K562 (cell line): Measurements from ENCODE around the gene CPLANE2. TPM values are rescaled to one million over a fixed set of nuclear protein-coding genes. Genes with fewer than 3 reads are reported as not detected.

Source experiments
- ATAC-seq: fragments of 200-7000 bp; cut with Tn5 transposase; 3 replicates; pipeline ENCODE4 v1.9.1; 2020; ENCODE audit warnings: moderate library complexity
- BruUV-seq: library from RNA; stranded (reverse); fragments of 400-500 nt; replicated peaks from 2 replicates; lab custom pipeline; 2021; lab: Mats Ljungman, UMichigan
- CTCF ChIA-PET: fragments of 300-600 bp; formaldehyde crosslinking; extraction: SDS; loops from one replicate; lab custom pipeline; 2021; ENCODE audit warnings: low intra/inter-chr PET ratio; lab: Yijun Ruan, JAX
- POLR2A ChIA-PET: fragments of 300-600, 350-650 bp; sonication (Branson Sonifier 250); formaldehyde crosslinking; extraction: SDS; loops from one replicate; lab custom pipeline; 2021; ENCODE audit warnings: antibody characterized with exemption, inconsistent platforms; lab: Yijun Ruan, JAX
- DNase-seq, 4 experiments: peaks; one replicate each; pipeline versions ENCODE4 v3.0.0 to v3.0.0-alpha.2; 2011 to 2018; ENCODE audit warnings: low spot score in 3 of 4, mixed read lengths in 3 of 4; ENCODE audit errors: extremely low read depth in 1 of 4
- FAIRE-seq: peaks from 2 replicates; lab custom pipeline; 2011; peaks lifted over from hg19 to GRCh38; lab: Jason Lieb, UNC
- H2AFZ ChIP-seq: 2 replicates; pipeline ENCODE4 v1.6.0; 2011; ENCODE audit warnings: low read depth, low read length, control low read depth, inconsistent platforms
- H3K27ac ChIP-seq: fragments of 200-600 bp; 3 replicates; pipeline ENCODE4 v1.8.0; 2011; ENCODE audit warnings: low read depth, mild to moderate bottlenecking, control low read depth, inconsistent platforms, low read length, moderate library complexity, mixed read lengths; ENCODE audit errors: extremely low read depth
- H3K27me3 ChIP-seq, 2 experiments: fragments of 300-600 bp in 1 of 2; 2 replicates in 1 of 2; 3 replicates in 1 of 2; pipeline versions ENCODE4 v1.6.0 to v1.8.0; 2011; ENCODE audit warnings: inconsistent platforms in 2 of 2, low read length in 2 of 2, mild to moderate bottlenecking in 1 of 2, mixed read lengths in 1 of 2, moderate library complexity in 1 of 2; ENCODE audit not compliant: control insufficient read depth in 2 of 2, insufficient read depth in 2 of 2
- H3K36me3 ChIP-seq: fragments of 300-600 bp; 3 replicates; pipeline ENCODE4 v1.8.0; 2011; ENCODE audit warnings: mild to moderate bottlenecking, low read length, inconsistent platforms; ENCODE audit not compliant: control insufficient read depth, insufficient read depth
- H3K4me1 ChIP-seq, 2 experiments: fragments of 200-600 bp in 1 of 2; replicated peaks in 1 of 2; 2 replicates in 1 of 2; 3 replicates in 1 of 2; pipeline versions ENCODE4 v1.5.1 to v1.8.0; 2011; ENCODE audit warnings: inconsistent platforms in 2 of 2, low read length in 2 of 2, mild to moderate bottlenecking in 1 of 2, mixed read lengths in 1 of 2, moderate library complexity in 1 of 2; ENCODE audit not compliant: control insufficient read depth in 2 of 2, insufficient read depth in 2 of 2
- H3K4me2 ChIP-seq: 2 replicates; pipeline ENCODE4 v1.6.1; 2011; ENCODE audit warnings: low read length, control low read depth, inconsistent platforms, mixed read lengths; ENCODE audit not compliant: insufficient read depth
- H3K4me3 ChIP-seq: fragments of 200-600 bp; sonication (generic), shearing (Covaris generic); 2 replicates; pipeline ENCODE4 v1.5.1; 2016; ENCODE audit warnings: control low read depth, inconsistent platforms
- H3K79me2 ChIP-seq: fragments of 200-600 bp; 3 replicates; pipeline ENCODE4 v1.8.0; 2011; ENCODE audit warnings: low read length, inconsistent platforms; ENCODE audit not compliant: control insufficient read depth, insufficient read depth
- H3K9ac ChIP-seq, 2 experiments: 2 replicates each; pipeline versions ENCODE4 v1.6.0 to v1.6.1; 2011; ENCODE audit warnings: low read depth in 2 of 2, low read length in 2 of 2, control low read depth in 1 of 2, inconsistent platforms in 1 of 2, mild to moderate bottlenecking in 1 of 2, mixed read lengths in 1 of 2; ENCODE audit not compliant: insufficient read depth in 1 of 2
- H3K9me1 ChIP-seq: one replicate; pipeline ENCODE4 v1.6.0; 2011; ENCODE audit warnings: inconsistent platforms, mild to moderate bottlenecking, low read length, moderate library complexity; ENCODE audit not compliant: control insufficient read depth, insufficient read depth
- H3K9me3 ChIP-seq: replicated peaks from 2 replicates; pipeline ENCODE4 v1.5.1; 2011; ENCODE audit warnings: low read depth, low read length, inconsistent platforms; ENCODE audit not compliant: control insufficient read depth, insufficient read depth
- H4K20me1 ChIP-seq: replicated peaks from 2 replicates; pipeline ENCODE4 v1.6.1; 2011; ENCODE audit warnings: low read length, inconsistent platforms, mixed read lengths; ENCODE audit not compliant: control insufficient read depth, insufficient read depth
- ARID4B ChIP-seq: sonication (generic); formaldehyde crosslinking; IDR thresholded peaks from 2 replicates; pipeline ENCODE4 v1.8.0; 2022; ENCODE audit warnings: mild to moderate bottlenecking, missing genetic modification reagents
- CEBPB ChIP-seq: fragments of 450-650 bp; IDR thresholded peaks from 2 replicates; pipeline ENCODE4 v1.6.1; 2016; ENCODE audit warnings: missing genetic modification characterization, missing compliant biosample characterization
- CTCF ChIP-seq, 3 experiments: IDR thresholded peaks in 2 of 3; conservative IDR thresholded peaks in 1 of 3; 2 replicates each; pipeline ENCODE4 v1.5.1; 2011 to 2012; ENCODE audit warnings: low read length in 3 of 3, mild to moderate bottlenecking in 3 of 3, control low read depth in 2 of 3, improper control_type of control experiment in 1 of 3, inconsistent platforms in 1 of 3, low read depth in 1 of 3, mixed read lengths in 1 of 3, moderate library complexity in 1 of 3; ENCODE audit not compliant: insufficient read depth in 2 of 3
- E2F4 ChIP-seq: sonication (generic); formaldehyde crosslinking; IDR thresholded peaks from 2 replicates; pipeline ENCODE4 v1.8.0; 2022; ENCODE audit warnings: mild to moderate bottlenecking, low read depth, missing genetic modification reagents
- MEIS2 ChIP-seq: fragments of 450-650 bp; IDR thresholded peaks from 2 replicates; pipeline ENCODE4 v1.6.1; 2014; ENCODE audit warnings: mild to moderate bottlenecking; ENCODE audit not compliant: partially characterized antibody
- MXI1 ChIP-seq: IDR thresholded peaks from 2 replicates; pipeline ENCODE4 v1.6.1; 2011; ENCODE audit warnings: low read depth, mild to moderate bottlenecking, improper control_type of control experiment, low read length
- NUFIP1 ChIP-seq: fragments of 450-650 bp; IDR thresholded peaks from 2 replicates; pipeline ENCODE4 v1.6.1; 2018; ENCODE audit not compliant: partially characterized antibody
- PHB ChIP-seq: fragments of 250-450 bp; sonication (Bioruptor Pico); IDR thresholded peaks from 2 replicates; pipeline ENCODE4 v1.5.0; 2021
- USF1 ChIP-seq: sonication (generic); formaldehyde crosslinking; IDR thresholded peaks from 2 replicates; pipeline ENCODE4 v1.9.0; 2022; ENCODE audit warnings: mild to moderate bottlenecking, missing genetic modification reagents
- YY1 ChIP-seq, 3 experiments: IDR thresholded peaks; 2 replicates each; pipeline ENCODE4 v1.6.1; 2011; ENCODE audit warnings: low read length in 2 of 3, mild to moderate bottlenecking in 2 of 3, moderate library complexity in 2 of 3, borderline replicate concordance in 1 of 3, control low read depth in 1 of 3, low read depth in 1 of 3; ENCODE audit not compliant: insufficient read depth in 3 of 3, insufficient replicate concordance in 2 of 3, control insufficient read depth in 1 of 3, insufficient read length in 1 of 3; ENCODE audit errors: extremely low read depth in 1 of 3
- ZNF280B ChIP-seq: fragments of 250-450 bp; sonication (Bioruptor Pico); IDR thresholded peaks from 2 replicates; pipeline ENCODE4 v1.5.1; 2021; ENCODE audit warnings: mild to moderate bottlenecking
- WGBS: fragments of 100-300 bp; shearing (Covaris generic); methylation state at CpG from one replicate; pipeline ENCODE4 v1.1.6; 2016; ENCODE audit warnings: low coverage, mixed read lengths; ENCODE audit not compliant: insufficient coverage; ENCODE audit errors: missing lambda C conversion rate; 5-methylcytosine and 5-hydroxymethylcytosine counted together
- in situ Hi-C: fragments of 300-500 bp; cut with MboI; formaldehyde crosslinking; loops from 4 replicates; pipeline ENCODE4 v1.15.0; 2018; ENCODE audit warnings: inconsistent platforms, mixed read lengths
- intact Hi-C: fragments of 100-400 bp; cut with micrococcal nuclease; formaldehyde crosslinking; loops from 2 replicates; pipeline ENCODE4 v1.14.2; 2022
- polyA plus RNA-seq, 8 experiments: library from polyadenylated mRNA; depleted of rRNA in 4 of 8; stranded (reverse) in 5 of 8; unstranded in 3 of 8; fragments of >200 nt; fragmentation: Nextera tagmentation in 2 of 8; fragmentation: Illumina TruSeq in 1 of 8; extraction: Ambion mirVana in 2 of 8; extraction: Trizol in 1 of 8; gene quantifications; 2 replicates each; pipeline versions ENCODE4 v1.2.1 to v1.2.3, GENCODE V29; 2011 to 2014; ENCODE audit warnings: inconsistent platforms in 1 of 8, missing spikeins in 1 of 8
- total RNA-seq, 7 experiments: library from RNA; depleted of rRNA in 6 of 7; stranded (reverse); fragments of >200 nt in 6 of 7; fragmentation: Illumina TruSeq in 2 of 7; extraction: Trizol in 2 of 7; gene quantifications; 2 replicates each; pipeline versions ENCODE4 v1.2.1 to v1.2.3, GENCODE V29; 2011 to 2021; ENCODE audit warnings: low replicate concordance in 1 of 7

The CPLANE2 gene
- total and polyA plus RNA-seq, 9 of the 15 experiments (the other 6 are each of a cell fraction or from before 2014, with no cell fraction given): 0.17 to 20.9 (median 8.1) TPM

- CTCF ChIA-PET: interaction anchor here (0.6 to 2.7 kb wide), 4 partner anchors 39 to 420 kb away, joined by 3 to 13 read pairs (median 5); no protein-coding TSS in a partner anchor
- no peak overlapping the region for H3K27ac ChIP-seq
- FAIRE-seq (no peak), DNase-seq (no peak), ATAC-seq (no peak)
- H3K9me1 ChIP-seq: no peaks in the 10 kb centered on the region
- in situ Hi-C loops (no loop called here), intact Hi-C loops (loop anchor here (1.0 kb wide), 1 partner anchor 158 kb away; no protein-coding TSS in a partner anchor)
- no peaks in the 10 kb centered on the region for H3K9me3 ChIP-seq
- no peaks in the 10 kb centered on the region for H3K27me3 ChIP-seq
- peaks cover 26 to 53% of the 10 kb centered on the region in 2 experiments for H3K4me1 ChIP-seq
- no peak overlapping the region for H2AFZ ChIP-seq
- H4K20me1 ChIP-seq: no peaks in the 10 kb centered on the region
- POLR2A ChIA-PET: interaction anchor here (0.6 to 0.9 kb wide), 3 partner anchors 42 to 308 kb away, joined by 3 to 4 read pairs (median 3); no protein-coding TSS in a partner anchor
- WGBS: 78% methylated on average over 7 of the region's 11 CpGs
- peak overlapping the region; percentile 90; the same call in 1 of the 2 replicates for H3K4me2 ChIP-seq
- H3K36me3 ChIP-seq: no peaks in the 10 kb centered on the region
- no TSS peak for BruUV-seq
- no peak overlapping the region for H3K4me3 ChIP-seq
- peaks cover 8% of the 10 kb centered on the region; the same call in 2 of the 3 replicates for H3K79me2 ChIP-seq
- peak overlapping the region in 1 of 2 experiments; percentile 97; a peak in 3 of 4 replicates for H3K9ac ChIP-seq
- no peak for TF ChIP-seq CEBPB (tag)
- TF ChIP-seq YY1 (IDR thresholded peaks at IDR 0.05; ENCODE audit: borderline replicate concordance in 1 of 3, control insufficient read depth in 1 of 3, extremely low read depth in 1 of 3, insufficient read depth in 3 of 3, insufficient read length in 1 of 3, insufficient replicate concordance in 2 of 3, low read depth in 1 of 3, low read length in 2 of 3): no peak
- TF ChIP-seq PHB (CRISPR knock-in tag): no peak
- no peak for TF ChIP-seq MEIS2
- TF ChIP-seq MXI1: no peak
- no peak for TF ChIP-seq ZNF280B (CRISPR knock-in tag)
- TF ChIP-seq E2F4: no peak
- TF ChIP-seq NUFIP1: no peak
- TF ChIP-seq ARID4B (CRISPR knock-in tag): peak; percentile 25; the same call in 1 of the 2 replicates
- no peak for TF ChIP-seq USF1 (CRISPR knock-in tag)
- TF ChIP-seq CTCF (IDR thresholded peaks at IDR 0.05 in 2 of 3, conservative IDR thresholded peaks at IDR 0.05 in 1 of 3; ENCODE audit: insufficient read depth in 2 of 3, low read depth in 1 of 3, low read length in 3 of 3): 0 out of 6 replicates have a peak, but pooled peaks of 1 of the 3 experiments have one; percentile 11
These were observed 31.7 kb downstream of the CPLANE2 start for GRCh38 chr1:16205334-16205671.
